GM04503 (cell line): ENCODE results near the gene NAIF1.
A peak's percentile ranks its signal among the peaks of the same experiment; 100 is the strongest.
"Not testable (repeated sequence)": the region's sequence is repeated elsewhere in the genome, so short reads cannot be mapped to it uniquely, and the experiment has no call there.

ENCODE experiments used
- DNase-seq: peaks from one replicate; pipeline ENCODE4 v3.0.0-alpha.2; 2012; ENCODE audit warnings: low read depth

The NAIF1 gene

DNA sequence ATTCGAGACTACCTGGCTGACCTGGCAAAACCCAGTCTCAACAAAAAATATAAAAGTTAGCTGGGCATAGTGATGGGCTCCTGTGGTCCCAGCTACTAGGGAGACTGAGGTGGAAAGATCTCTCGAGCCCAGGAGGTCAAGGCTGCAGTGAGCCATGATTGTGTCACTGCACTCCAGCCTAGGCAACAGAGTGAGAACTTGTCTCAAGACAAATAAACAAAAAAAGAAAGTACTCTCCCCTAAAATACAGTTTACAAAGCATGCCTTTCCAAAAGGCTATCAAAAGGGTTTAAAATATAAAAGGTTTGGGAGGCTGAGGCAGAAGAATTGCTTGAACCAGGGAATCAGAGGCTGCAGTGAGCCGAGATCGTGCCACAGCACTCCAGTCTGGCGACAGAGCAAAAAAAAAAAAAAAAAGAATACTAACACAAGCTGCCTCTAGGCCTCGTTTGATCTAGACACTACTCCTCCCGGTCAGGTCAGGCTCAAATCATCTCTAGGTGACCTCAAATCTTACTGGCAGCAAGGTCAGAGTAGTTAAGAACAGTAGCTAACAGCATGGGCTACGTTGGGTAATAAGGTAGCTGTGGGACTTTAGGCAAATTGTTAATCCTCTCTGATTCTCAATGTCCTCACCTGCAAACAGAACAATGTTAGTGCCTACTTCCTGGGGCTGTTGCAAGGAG is 9.3 kb downstream of the NAIF1 start:
- DNase-seq, result no peak

- DNase-seq, result no peak
Measured at GRCh38 chr9:128056887-128057723, 10.0 kb downstream of the NAIF1 start.

GRCh38 chr9:128056086-128056485 is 11.0 kb downstream of the NAIF1 start:
- DNase-seq, result no peak

- no peak for DNase-seq
Measured at GRCh38 chr9:128055344-128056040, 11.6 kb downstream of the NAIF1 start.

GRCh38 chr9:128054087-128054486 is 13.0 kb downstream of the NAIF1 start:
- DNase-seq, result no peak

- DNase-seq, result no peak
Measured at GRCh38 chr9:128053560-128053959, 13.6 kb downstream of the NAIF1 start.

DNA sequence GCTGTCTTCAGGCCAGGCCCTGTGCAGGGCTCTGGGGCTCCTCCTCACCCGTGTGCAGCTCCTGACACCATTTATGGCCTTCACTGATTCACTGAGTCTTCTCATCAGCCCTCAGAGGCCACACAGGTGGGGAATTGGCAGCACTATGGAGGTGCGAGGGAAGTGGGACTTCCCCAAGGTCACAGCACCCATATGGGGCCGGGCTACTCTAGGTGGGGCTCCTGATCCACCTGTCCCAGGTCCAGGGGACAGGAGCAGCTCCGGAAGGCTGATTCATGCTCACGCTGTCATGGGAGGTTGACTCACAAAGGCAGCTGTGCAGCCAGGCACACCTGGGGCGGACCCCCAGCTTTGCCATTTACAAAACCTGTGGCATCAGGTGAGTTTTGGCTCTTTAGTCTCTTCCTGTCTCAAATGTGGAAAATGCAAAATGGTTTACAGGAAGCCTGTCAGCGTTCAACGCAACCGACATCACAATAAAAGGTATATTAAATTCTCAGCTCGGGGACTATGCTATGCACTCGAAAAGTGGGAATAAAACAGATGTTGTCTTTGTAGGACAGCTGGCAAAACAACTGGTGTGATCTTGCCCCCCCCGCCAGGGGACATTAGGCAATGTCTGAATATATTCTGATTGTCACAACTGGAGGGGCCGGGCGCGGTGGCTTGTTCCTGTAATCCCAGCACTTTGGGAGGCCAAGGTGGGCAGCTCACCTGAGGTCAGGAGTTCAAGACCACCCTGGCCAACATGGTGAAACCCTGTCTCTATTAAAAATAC is 15.0 kb downstream of the NAIF1 start:
- DNase-seq, result no peak

- DNase-seq, result no peak
Measured at GRCh38 chr9:128049843-128050242, 17.3 kb downstream of the NAIF1 start.

- DNase-seq, result no peak
Measured at GRCh38 chr9:128048663-128049062, 18.5 kb downstream of the NAIF1 start.

DNA sequence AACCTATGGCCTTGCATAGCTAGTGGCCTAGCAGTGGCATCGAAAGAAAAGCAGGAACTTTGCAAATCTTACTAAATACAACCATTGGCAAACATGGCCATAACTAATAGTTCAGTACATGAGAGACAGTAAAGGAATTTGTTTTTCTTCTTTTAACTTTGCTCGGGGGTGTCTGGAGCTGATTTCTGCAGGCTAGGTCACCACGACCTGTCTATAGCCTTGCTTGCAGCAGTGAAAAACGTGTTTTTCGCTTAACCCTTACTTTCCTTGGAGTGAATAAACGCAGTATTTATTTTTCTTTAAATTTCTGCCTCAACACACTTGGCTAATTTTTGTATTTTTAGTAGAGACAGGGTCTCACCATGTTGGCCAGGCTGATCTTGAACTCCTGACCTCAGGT is 19.9 kb downstream of the NAIF1 start:
- no peak for DNase-seq

- no peak for DNase-seq
Measured at GRCh38 chr9:128045831-128046230, 21.3 kb downstream of the NAIF1 start.

DNA sequence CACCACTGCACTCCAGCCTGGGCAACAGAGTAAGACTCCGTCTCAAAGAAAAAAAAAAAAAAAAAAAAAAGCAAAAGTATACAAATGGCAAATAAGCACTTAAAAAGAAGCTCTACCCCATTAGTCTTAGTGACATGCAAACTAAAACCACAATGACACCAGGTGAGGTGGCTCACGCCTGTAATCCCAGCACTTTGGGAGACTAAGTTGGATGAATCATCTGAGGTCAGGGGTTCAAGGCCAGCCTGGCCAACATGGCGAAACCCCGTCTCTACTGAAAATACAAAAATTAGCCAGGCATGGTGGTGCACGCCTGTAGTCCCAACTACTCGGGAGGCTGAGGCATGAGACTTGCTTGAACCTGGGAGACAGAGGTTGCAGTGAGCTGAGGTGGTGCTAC is 21.7 kb downstream of the NAIF1 start:
- not testable (repeated sequence) for DNase-seq

DNA sequence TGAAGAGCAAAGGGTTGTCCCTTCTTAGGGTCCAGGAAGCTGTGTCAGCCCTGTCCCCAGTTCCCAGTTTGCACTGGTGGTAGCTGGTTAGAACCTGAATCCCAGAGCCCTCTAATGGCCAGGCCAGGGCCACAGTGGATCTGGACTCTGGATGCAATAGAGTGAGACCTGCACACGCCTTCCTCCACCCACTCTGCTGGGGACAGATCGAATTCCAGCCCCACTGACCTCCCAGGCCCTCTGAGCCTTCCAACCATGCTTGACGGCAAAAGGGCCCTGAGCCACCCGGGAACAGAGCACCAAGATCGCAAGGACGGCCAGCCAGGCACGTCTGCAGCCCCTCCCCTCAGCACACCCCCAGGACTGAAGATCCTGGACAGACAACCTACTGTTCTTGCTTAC is 23.7 kb downstream of the NAIF1 start:
- no peak for DNase-seq

GRCh38 chr9:128042043-128042442 is 25.1 kb downstream of the NAIF1 start:
- DNase-seq, result no peak

GRCh38 chr9:128040783-128041182 is 26.3 kb downstream of the NAIF1 start:
- DNase-seq, result not testable (repeated sequence)

DNA sequence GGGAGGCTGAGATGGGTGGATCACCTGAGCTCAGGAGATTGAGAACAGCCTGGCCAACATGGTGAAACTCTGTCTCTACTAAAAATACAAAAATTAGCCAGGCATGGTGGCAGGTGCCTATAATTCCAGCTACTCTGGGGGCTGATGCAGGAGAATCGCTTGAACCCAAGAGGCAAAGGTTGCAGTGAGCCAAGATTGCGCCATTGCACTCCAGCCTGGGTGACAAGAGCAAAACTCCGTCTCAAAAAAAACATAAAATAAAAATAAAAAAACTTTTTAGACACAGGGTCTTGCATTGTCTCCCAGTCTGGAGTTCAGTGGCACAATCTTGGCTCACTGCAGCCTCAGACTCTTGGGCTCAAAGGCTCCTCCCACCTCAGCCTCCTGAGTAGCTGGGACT is 30.6 kb downstream of the NAIF1 start:
- not testable (repeated sequence) for DNase-seq

DNA sequence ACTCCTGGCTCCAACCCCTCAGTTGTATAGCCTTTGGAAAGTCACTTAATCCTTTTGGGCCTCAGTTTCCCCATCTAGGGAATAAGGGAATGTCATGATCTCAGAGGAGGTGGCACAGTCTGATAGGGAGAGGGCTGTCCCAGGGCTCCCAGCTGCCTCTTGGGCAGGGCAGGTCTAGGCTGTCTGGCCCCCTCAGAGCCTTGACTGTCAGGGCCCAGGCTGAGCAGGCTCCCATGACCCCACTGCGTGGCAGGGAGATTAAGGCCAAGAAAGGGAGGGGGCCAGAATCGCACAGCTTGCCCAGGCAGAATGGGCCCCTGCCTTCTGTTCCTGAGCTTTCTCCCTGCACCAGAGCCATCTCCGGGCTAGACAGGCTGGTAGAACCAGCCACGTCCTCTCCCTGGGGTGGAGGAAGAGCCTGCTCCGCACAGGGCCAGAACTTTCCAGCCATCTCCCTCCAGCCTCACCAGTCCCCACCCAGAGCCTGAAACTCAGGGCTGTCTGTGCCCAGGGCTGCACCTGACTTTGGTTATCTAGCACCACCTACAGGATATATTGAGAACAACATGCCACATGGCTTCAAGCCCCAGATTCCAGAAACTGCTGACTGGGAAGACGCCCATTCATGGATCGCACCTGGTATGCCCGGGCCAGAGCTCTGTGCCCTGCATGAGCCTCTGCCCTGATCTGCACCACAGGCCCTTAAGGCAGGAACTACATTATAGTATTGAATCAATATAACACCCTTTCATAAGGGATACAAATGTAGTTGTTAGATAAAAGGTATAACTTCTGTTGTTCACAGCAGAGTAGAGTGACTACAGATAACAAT is 32.1 kb downstream of the NAIF1 start:
- DNase-seq, result peak; percentile 26

- no peak for DNase-seq
Measured at GRCh38 chr9:128033609-128034008, 33.5 kb downstream of the NAIF1 start.

DNA sequence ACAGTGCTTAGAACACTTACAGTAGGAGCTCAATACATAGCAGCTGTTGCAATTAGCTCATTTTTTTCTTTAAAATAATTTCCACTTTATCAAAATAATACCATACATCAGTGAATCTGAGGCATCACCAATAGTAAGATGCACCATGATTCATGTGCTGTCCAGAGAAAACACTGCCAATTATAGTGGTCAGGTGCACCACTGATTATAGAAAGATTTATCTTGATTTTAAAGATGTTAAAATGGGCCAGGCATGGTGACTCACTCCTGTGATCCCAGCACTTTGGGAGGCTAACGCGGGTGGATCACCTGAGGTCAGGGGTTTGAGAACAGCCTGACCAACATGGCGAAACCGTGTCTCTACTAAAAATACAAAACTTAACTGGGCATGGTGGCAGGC is 39.4 kb downstream of the NAIF1 start:
- no peak for DNase-seq

DNA sequence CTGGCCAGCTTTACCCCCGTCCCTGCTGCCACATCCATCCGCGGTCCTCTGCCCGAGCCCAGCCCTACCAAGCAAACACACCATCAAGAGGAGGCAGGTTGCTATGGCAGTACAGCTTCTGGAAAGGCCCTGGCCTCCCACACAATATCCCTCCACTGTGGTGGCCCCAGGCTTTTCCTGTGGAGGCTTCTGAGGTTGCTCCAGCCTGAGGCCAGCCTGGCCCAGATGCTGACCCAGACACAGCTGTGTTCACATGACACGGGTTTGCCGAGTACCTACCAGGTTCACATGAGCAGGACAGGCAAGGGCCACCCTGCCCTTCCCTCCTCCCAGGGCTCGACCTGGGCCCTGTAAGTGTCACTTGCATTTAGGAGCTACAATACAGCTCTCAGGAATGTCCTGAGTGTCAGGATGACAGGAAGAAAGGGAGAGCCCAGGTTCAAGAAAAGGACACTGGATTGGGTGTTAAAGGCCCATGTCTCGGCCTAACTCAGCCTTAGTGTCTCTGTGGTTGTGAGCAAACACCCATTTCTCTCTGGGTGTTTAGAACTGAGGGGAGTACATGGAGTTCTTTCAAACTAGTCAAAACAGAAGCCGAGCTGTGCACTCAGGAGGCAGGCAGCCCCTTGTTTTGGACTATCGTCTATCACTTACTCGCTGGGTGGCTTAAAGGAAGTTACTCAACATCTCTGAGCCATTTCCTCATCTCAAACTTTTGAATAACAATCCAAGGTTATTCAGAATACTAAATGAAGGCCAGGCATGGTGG is 40.2 kb downstream of the NAIF1 start:
- DNase-seq, result no peak
